ENCODE results near the gene MLKL. TPM values are rescaled to one million over a fixed set of nuclear protein-coding genes. Genes with fewer than 3 reads are reported as not detected.
"Not testable (repeated sequence)": the region's sequence is repeated elsewhere in the genome, so short reads cannot be mapped to it uniquely, and the experiment has no call there.

Gene MLKL
- total RNA-seq, 1 donor from 2014 or later: 28.5 TPM

GRCh38 chr16:74732707-74733350, 32.2 kb upstream of the MLKL start:
- DNase-seq (ENCODE audit: extremely low read depth, low read depth, low spot score): no peak

- DNase-seq (ENCODE audit: extremely low read depth, low read depth, low spot score): no peak
Measured at GRCh38 chr16:74731853-74732477, 31.3 kb upstream of the MLKL start.

GRCh38 chr16:74729783-74730683, 29.4 kb upstream of the MLKL start:
- no peak for DNase-seq (ENCODE audit: extremely low read depth, low read depth, low spot score)

- DNase-seq (ENCODE audit: extremely low read depth, low read depth, low spot score): no peak
Measured at GRCh38 chr16:74727903-74728302, 27.2 kb upstream of the MLKL start.

GRCh38 chr16:74726716-74727115, 26.1 kb upstream of the MLKL start:
- DNase-seq (ENCODE audit: extremely low read depth, low read depth, low spot score): no peak

GRCh38 chr16:74725651-74726455, 25.2 kb upstream of the MLKL start:
- no peak for DNase-seq (ENCODE audit: extremely low read depth, low read depth, low spot score)

GRCh38 chr16:74724820-74725549, 24.3 kb upstream of the MLKL start:
- no peak for DNase-seq (ENCODE audit: extremely low read depth, low read depth, low spot score)

- DNase-seq (ENCODE audit: extremely low read depth, low read depth, low spot score): no peak
Measured at GRCh38 chr16:74723256-74723655, 22.6 kb upstream of the MLKL start.

- DNase-seq (ENCODE audit: extremely low read depth, low read depth, low spot score): not testable (repeated sequence)
Measured at GRCh38 chr16:74722156-74722555, 21.5 kb upstream of the MLKL start.

- DNase-seq (ENCODE audit: extremely low read depth, low read depth, low spot score): no peak
Measured at GRCh38 chr16:74721716-74722115, 21.1 kb upstream of the MLKL start.

GRCh38 chr16:74720579-74720978, 19.9 kb upstream of the MLKL start:
- no peak for DNase-seq (ENCODE audit: extremely low read depth, low read depth, low spot score)

GRCh38 chr16:74718741-74719610, 18.3 kb upstream of the MLKL start:
- no peak for DNase-seq (ENCODE audit: extremely low read depth, low read depth, low spot score)

GRCh38 chr16:74718140-74718539, 17.5 kb upstream of the MLKL start:
- DNase-seq (ENCODE audit: extremely low read depth, low read depth, low spot score): no peak

- DNase-seq (ENCODE audit: extremely low read depth, low read depth, low spot score): no peak
Measured at GRCh38 chr16:74717367-74717766, 16.7 kb upstream of the MLKL start.

- no peak for DNase-seq (ENCODE audit: extremely low read depth, low read depth, low spot score)
Measured at GRCh38 chr16:74716355-74716754, 15.7 kb upstream of the MLKL start.

- DNase-seq (ENCODE audit: extremely low read depth, low read depth, low spot score): no peak
Measured at GRCh38 chr16:74713876-74714275, 13.2 kb upstream of the MLKL start.

- DNase-seq (ENCODE audit: extremely low read depth, low read depth, low spot score): no peak
Measured at GRCh38 chr16:74713325-74713724, 12.7 kb upstream of the MLKL start.

GRCh38 chr16:74711938-74712337, 11.3 kb upstream of the MLKL start:
- no peak for DNase-seq (ENCODE audit: extremely low read depth, low read depth, low spot score)

GRCh38 chr16:74710401-74710800, 9.7 kb upstream of the MLKL start:
- DNase-seq (ENCODE audit: extremely low read depth, low read depth, low spot score): no peak
